GOT3 (cell line): ENCODE results near the gene PCMTD2.
"Not testable (repeated sequence)": the region's sequence is repeated elsewhere in the genome, so short reads cannot be mapped to it uniquely, and the experiment has no call there.

Source experiments
- DNase-seq: peaks from one replicate; lab custom pipeline; 2025; ENCODE audit warnings: mixed read lengths; lab: John Stamatoyannopoulos, UW

Gene PCMTD2

GRCh38 chr20:64286447-64287263, 31.1 kb downstream of the PCMTD2 start:
- DNase-seq: not testable (repeated sequence)

GRCh38 chr20:64287264-64287590, 31.7 kb downstream of the PCMTD2 start:
- not testable (repeated sequence) for DNase-seq

- DNase-seq: not testable (repeated sequence)
Measured at GRCh38 chr20:64292167-64292566, 36.6 kb downstream of the PCMTD2 start.

GRCh38 chr20:64303086-64303485, 47.5 kb downstream of the PCMTD2 start:
- DNase-seq: not testable (repeated sequence)

- DNase-seq: not testable (repeated sequence)
Measured at GRCh38 chr20:64313761-64314160, 58.2 kb downstream of the PCMTD2 start.

GRCh38 chr20:64315381-64315780, 59.8 kb downstream of the PCMTD2 start:
- not testable (repeated sequence) for DNase-seq

GRCh38 chr20:64315884-64316283, 60.3 kb downstream of the PCMTD2 start:
- not testable (repeated sequence) for DNase-seq

- DNase-seq: not testable (repeated sequence)
Measured at GRCh38 chr20:64316415-64317083, 61.0 kb downstream of the PCMTD2 start.

- DNase-seq: not testable (repeated sequence)
Measured at GRCh38 chr20:64317331-64317730, 61.8 kb downstream of the PCMTD2 start.

- DNase-seq: not testable (repeated sequence)
Measured at GRCh38 chr20:64318056-64318455, 62.5 kb downstream of the PCMTD2 start.

GRCh38 chr20:64322031-64322789, 66.7 kb downstream of the PCMTD2 start:
- DNase-seq: not testable (repeated sequence)
